Ovary (tissue), 3 donors: ENCODE measurements around the gene KCNK4.

Experiments used
- EP300 ChIP-seq: sonication (generic); formaldehyde crosslinking; IDR thresholded peaks from one replicate; pipeline ENCODE4 v1.6.1; 2017; ENCODE audit warnings: antibody characterized with exemption
- POLR2A ChIP-seq: fragments of 450-650 bp; IDR thresholded peaks from one replicate; pipeline ENCODE4 v1.6.1; 2017; ENCODE audit warnings: antibody characterized with exemption, mild to moderate bottlenecking, moderate library complexity
- TF ChIP-seq, protein P1 (sequence below), 3 donors: fragments of 450-650 bp in 2 of 3; fragments of 200-600 bp in 1 of 3; IDR thresholded peaks; one replicate each; pipeline versions ENCODE4 v1.5.1 to v1.8.0; 2016 to 2022; ENCODE audit warnings: antibody characterized with exemption in 3 of 3, mild to moderate bottlenecking in 1 of 3
- donor health status: DM: no; HTN: no; CAD: no.

DNA sequence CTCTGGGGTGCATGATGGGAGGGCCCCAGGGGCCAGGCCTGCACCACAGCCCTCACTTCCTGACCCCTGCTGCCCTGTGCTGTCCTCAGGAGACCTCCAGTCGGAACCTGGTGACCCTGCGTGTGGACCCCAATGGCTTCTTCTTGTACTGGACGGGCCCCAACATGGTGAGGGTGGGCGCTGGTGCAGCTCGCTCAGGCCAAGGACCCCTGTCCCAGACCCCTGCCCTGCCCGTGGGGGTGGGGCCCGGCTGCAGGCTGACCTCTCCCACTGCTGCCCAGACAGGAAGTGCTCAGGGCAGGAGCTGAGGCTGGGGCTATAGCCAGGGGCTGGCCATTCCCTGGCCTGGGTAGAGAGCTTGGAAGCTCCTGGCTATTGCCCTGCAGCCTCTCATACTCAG, 36.8 kb upstream of the KCNK4 start:
- TF ChIP-seq, protein P1, sequence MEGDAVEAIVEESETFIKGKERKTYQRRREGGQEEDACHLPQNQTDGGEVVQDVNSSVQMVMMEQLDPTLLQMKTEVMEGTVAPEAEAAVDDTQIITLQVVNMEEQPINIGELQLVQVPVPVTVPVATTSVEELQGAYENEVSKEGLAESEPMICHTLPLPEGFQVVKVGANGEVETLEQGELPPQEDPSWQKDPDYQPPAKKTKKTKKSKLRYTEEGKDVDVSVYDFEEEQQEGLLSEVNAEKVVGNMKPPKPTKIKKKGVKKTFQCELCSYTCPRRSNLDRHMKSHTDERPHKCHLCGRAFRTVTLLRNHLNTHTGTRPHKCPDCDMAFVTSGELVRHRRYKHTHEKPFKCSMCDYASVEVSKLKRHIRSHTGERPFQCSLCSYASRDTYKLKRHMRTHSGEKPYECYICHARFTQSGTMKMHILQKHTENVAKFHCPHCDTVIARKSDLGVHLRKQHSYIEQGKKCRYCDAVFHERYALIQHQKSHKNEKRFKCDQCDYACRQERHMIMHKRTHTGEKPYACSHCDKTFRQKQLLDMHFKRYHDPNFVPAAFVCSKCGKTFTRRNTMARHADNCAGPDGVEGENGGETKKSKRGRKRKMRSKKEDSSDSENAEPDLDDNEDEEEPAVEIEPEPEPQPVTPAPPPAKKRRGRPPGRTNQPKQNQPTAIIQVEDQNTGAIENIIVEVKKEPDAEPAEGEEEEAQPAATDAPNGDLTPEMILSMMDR (IDR thresholded peaks at IDR 0.05), result no peak
- TF ChIP-seq POLR2A (no peak), EP300 (no peak)
